Upper lobe of left lung (tissue), 4 donors: ENCODE results near the gene NCOR2.

ENCODE experiments used
- POLR2A ChIP-seq, 4 donors: fragments of 450-650 bp; IDR thresholded peaks; one replicate each; pipeline ENCODE4 v1.5.1; 2016 to 2017; ENCODE audit warnings: antibody characterized with exemption in 4 of 4, mild to moderate bottlenecking in 2 of 4
- POLR2AphosphoS5 ChIP-seq, 2 donors: sonication (generic); formaldehyde crosslinking; IDR thresholded peaks; one replicate each; pipeline ENCODE4 v1.5.1; 2017; ENCODE audit warnings: antibody characterized with exemption in 2 of 2
- TF ChIP-seq, protein P1 (sequence below), 6 experiments: fragments of 450-650 bp in 4 of 6; fragments of 200-600 bp in 2 of 6; sonication (generic) in 2 of 6; IDR thresholded peaks; one replicate each; pipeline ENCODE4 v1.5.1; 2016 to 2019; ENCODE audit warnings: antibody characterized with exemption in 6 of 6

DNA sequence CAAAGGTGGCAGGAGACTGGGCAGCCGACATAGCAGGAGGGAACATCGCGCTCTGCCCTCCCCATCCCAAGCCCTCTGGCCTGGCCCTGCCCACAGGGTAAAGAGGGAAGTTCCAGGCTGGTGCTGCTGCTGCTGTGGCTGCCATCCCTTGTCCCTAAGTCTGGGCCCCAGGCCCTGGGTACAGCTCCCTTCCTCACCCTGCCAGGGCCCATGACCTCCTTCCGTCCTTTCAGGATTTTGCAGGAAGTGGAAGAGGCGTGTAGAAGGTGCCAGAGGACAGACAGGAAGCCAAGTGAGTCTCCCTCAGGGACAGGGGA lies 14.7 kb upstream of the NCOR2 start:
- TF ChIP-seq POLR2A (IDR thresholded peaks at IDR 0.05) (no peak), POLR2AphosphoS5 (IDR thresholded peaks at IDR 0.05) (no peak)
- TF ChIP-seq, protein P1, sequence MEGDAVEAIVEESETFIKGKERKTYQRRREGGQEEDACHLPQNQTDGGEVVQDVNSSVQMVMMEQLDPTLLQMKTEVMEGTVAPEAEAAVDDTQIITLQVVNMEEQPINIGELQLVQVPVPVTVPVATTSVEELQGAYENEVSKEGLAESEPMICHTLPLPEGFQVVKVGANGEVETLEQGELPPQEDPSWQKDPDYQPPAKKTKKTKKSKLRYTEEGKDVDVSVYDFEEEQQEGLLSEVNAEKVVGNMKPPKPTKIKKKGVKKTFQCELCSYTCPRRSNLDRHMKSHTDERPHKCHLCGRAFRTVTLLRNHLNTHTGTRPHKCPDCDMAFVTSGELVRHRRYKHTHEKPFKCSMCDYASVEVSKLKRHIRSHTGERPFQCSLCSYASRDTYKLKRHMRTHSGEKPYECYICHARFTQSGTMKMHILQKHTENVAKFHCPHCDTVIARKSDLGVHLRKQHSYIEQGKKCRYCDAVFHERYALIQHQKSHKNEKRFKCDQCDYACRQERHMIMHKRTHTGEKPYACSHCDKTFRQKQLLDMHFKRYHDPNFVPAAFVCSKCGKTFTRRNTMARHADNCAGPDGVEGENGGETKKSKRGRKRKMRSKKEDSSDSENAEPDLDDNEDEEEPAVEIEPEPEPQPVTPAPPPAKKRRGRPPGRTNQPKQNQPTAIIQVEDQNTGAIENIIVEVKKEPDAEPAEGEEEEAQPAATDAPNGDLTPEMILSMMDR (IDR thresholded peaks at IDR 0.05): no peak
